Glutamatergic neuron (in vitro differentiated cells): ENCODE data around the gene EXOC3L2. TPM values are rescaled to one million over a fixed set of nuclear protein-coding genes. Genes with fewer than 3 reads are reported as not detected.

Source experiments
- DNase-seq: peaks from one replicate; pipeline ENCODE4 v3.0.0; 2022
- H3K27ac Mint-ChIP-seq: one replicate; pipeline ENCODE4 v1.8.0; 2020; ENCODE audit warnings: mild to moderate bottlenecking, mixed read lengths, inconsistent platforms; ENCODE audit not compliant: unreplicated experiment
- H3K27me3 Mint-ChIP-seq: one replicate; pipeline ENCODE4 v1.8.0; 2020; ENCODE audit warnings: mild to moderate bottlenecking, moderate library complexity, mixed read lengths, inconsistent platforms; ENCODE audit not compliant: unreplicated experiment
- H3K36me3 Mint-ChIP-seq: one replicate; pipeline ENCODE4 v1.8.0; 2020; ENCODE audit warnings: mild to moderate bottlenecking, mixed read lengths, inconsistent platforms; ENCODE audit not compliant: unreplicated experiment
- H3K4me1 Mint-ChIP-seq: one replicate; pipeline ENCODE4 v1.8.0; 2020; ENCODE audit warnings: mild to moderate bottlenecking, low read depth, mixed read lengths, inconsistent platforms; ENCODE audit not compliant: unreplicated experiment
- H3K4me3 Mint-ChIP-seq: one replicate; pipeline ENCODE4 v1.8.0; 2020; ENCODE audit warnings: mild to moderate bottlenecking, mixed read lengths, inconsistent platforms; ENCODE audit not compliant: unreplicated experiment
- H3K9me3 Mint-ChIP-seq: one replicate; pipeline ENCODE4 v1.8.0; 2020; ENCODE audit warnings: mild to moderate bottlenecking, moderate library complexity, mixed read lengths, inconsistent platforms; ENCODE audit not compliant: unreplicated experiment
- CTCF ChIP-seq: fragments of 200-600 bp; sonication (generic); IDR thresholded peaks from one replicate; pipeline ENCODE4 v1.5.0; 2021; ENCODE audit not compliant: partially characterized antibody, unreplicated experiment
- total RNA-seq: library from RNA; stranded (reverse); fragmentation: NEBNext Ultra II Directional; extraction: Animal tissue kit (Norgen Biotek cat#: 25700); gene quantifications from one replicate; pipeline ENCODE4 v1.2.1, GENCODE V29; 2021; ENCODE audit not compliant: unreplicated experiment

The EXOC3L2 gene
- total RNA-seq, 1 donor from 2014 or later, result not detected

- H3K4me3 Mint-ChIP-seq, result no peak overlapping the region
- TF ChIP-seq CTCF, result no peak
Observed at GRCh38 chr19:45195764-45196163, 49.4 kb downstream of the EXOC3L2 start.

GRCh38 chr19:45191375-45191774 is 53.8 kb downstream of the EXOC3L2 start:
- no peak for DNase-seq
- Mint-ChIP-seq H3K27ac (no peak overlapping the region), H3K27me3 (no peaks in the 10 kb centered on the region), H3K4me1 (peaks cover 3% of the 10 kb centered on the region), H3K4me3 (no peak overlapping the region), H3K9me3 (no peaks in the 10 kb centered on the region), H3K36me3 (no peaks in the 10 kb centered on the region)
- no peak for TF ChIP-seq CTCF

More at GRCh38 chr19:45195764-45196163, 49.4 kb downstream of the EXOC3L2 start:
- Mint-ChIP-seq H3K27ac (no peak overlapping the region), H3K9me3 (no peaks in the 10 kb centered on the region), H3K27me3 (peaks cover 5% of the 10 kb centered on the region), H3K4me1 (peaks cover 3% of the 10 kb centered on the region), H3K36me3 (no peaks in the 10 kb centered on the region)
- DNase-seq, result no peak

- Mint-ChIP-seq H3K27ac (no peak overlapping the region), H3K36me3 (no peaks in the 10 kb centered on the region), H3K4me1 (no peaks in the 10 kb centered on the region), H3K27me3 (no peaks in the 10 kb centered on the region), H3K4me3 (no peak overlapping the region), H3K9me3 (no peaks in the 10 kb centered on the region)
- no peak for TF ChIP-seq CTCF
- DNase-seq, result no peak
Observed at GRCh38 chr19:45189971-45190370, 55.2 kb downstream of the EXOC3L2 start.

- no peaks in the 10 kb centered on the region for H3K36me3 Mint-ChIP-seq
- no peaks in the 10 kb centered on the region for H3K9me3 Mint-ChIP-seq
- no peak for DNase-seq
Observed at GRCh38 chr19:45187421-45188100, 57.6 kb downstream of the EXOC3L2 start.

More at GRCh38 chr19:45187421-45188100, 57.6 kb downstream of the EXOC3L2 start:
- no peak overlapping the region for H3K4me3 Mint-ChIP-seq
- peak; percentile 73 for TF ChIP-seq CTCF
- H3K27me3 Mint-ChIP-seq, result no peaks in the 10 kb centered on the region
- H3K27ac Mint-ChIP-seq, result no peak overlapping the region
- no peaks in the 10 kb centered on the region for H3K4me1 Mint-ChIP-seq
